PC-3 (cell line): ENCODE measurements around the gene STEAP1B. TPM values are rescaled to one million over a fixed set of nuclear protein-coding genes. Genes with fewer than 3 reads are reported as not detected.

Experiments used
- ATAC-seq: fragments of 200-7000 bp; cut with Tn5 transposase; 2 replicates; pipeline ENCODE4 v1.9.1; 2020; ENCODE audit warnings: mild to moderate bottlenecking, moderate library complexity
- BruUV-seq: library from RNA; stranded (reverse); fragments of 400-500 nt; replicated peaks from 2 replicates; lab custom pipeline; 2021; lab: Mats Ljungman, UMichigan
- CTCF ChIA-PET: fragments of 300-600 bp; sonication (Branson Sonifier 250); formaldehyde crosslinking; loops from one replicate; lab custom pipeline; 2022; ENCODE audit warnings: antibody characterized with exemption; lab: Charles Lee
- POLR2A ChIA-PET: fragments of 300-600 bp; sonication (Branson Sonifier 250); formaldehyde crosslinking; loops from one replicate; lab custom pipeline; 2022; ENCODE audit warnings: antibody characterized with exemption; ENCODE audit not compliant: unreplicated experiment; lab: Charles Lee
- DNase-seq: peaks from one replicate; pipeline ENCODE4 v3.0.0-alpha.2; 2015
- H2AFZ ChIP-seq: fragments of 300-600 bp; sonication (generic); 2 replicates; pipeline ENCODE4 v1.6.0; 2016; ENCODE audit warnings: antibody characterized with exemption, low read length
- H3F3A ChIP-seq: fragments of 300-600 bp; sonication (generic); one replicate; pipeline ENCODE4 v1.6.0; 2017; ENCODE audit warnings: antibody characterized with exemption, low read length, control low read depth, mild to moderate bottlenecking; ENCODE audit not compliant: unreplicated experiment
- H3K27ac ChIP-seq: fragments of 300-600 bp; sonication (generic); 2 replicates; pipeline ENCODE4 v1.5.1; 2016; ENCODE audit warnings: mild to moderate bottlenecking, low read length
- H3K27me3 ChIP-seq: fragments of 300-600 bp; sonication (generic); 2 replicates; pipeline ENCODE4 v1.6.1; 2016; ENCODE audit warnings: low read length, mixed read lengths
- H3K36me3 ChIP-seq: fragments of 300-600 bp; sonication (generic); 2 replicates; pipeline ENCODE4 v1.6.1; 2016; ENCODE audit warnings: low read depth, mixed run types, low read length, mixed read lengths
- H3K4me1 ChIP-seq: fragments of 300-600 bp; sonication (generic); 2 replicates; pipeline ENCODE4 v1.5.1; 2016; ENCODE audit warnings: low read length; ENCODE audit not compliant: insufficient read depth
- H3K4me2 ChIP-seq: fragments of 300-600 bp; sonication (generic); 2 replicates; pipeline ENCODE4 v1.6.0; 2016; ENCODE audit warnings: low read length
- H3K4me3 ChIP-seq: fragments of 300-600 bp; sonication (generic); 2 replicates; pipeline ENCODE4 v1.5.1; 2016; ENCODE audit warnings: mild to moderate bottlenecking, low read length, mixed read lengths
- H3K79me2 ChIP-seq: fragments of 300-600 bp; sonication (generic); 2 replicates; pipeline ENCODE4 v1.6.1; 2017; ENCODE audit warnings: low read length, mixed read lengths
- H3K9ac ChIP-seq: fragments of 300-600 bp; sonication (generic); 2 replicates; pipeline ENCODE4 v1.6.0; 2016; ENCODE audit warnings: mild to moderate bottlenecking, low read length
- H3K9me2 ChIP-seq: fragments of 300-600 bp; sonication (generic); replicated peaks from 2 replicates; pipeline ENCODE4 v1.6.1; 2016; ENCODE audit warnings: mixed run types, low read length, mixed read lengths
- H3K9me3 ChIP-seq: fragments of 300-600 bp; sonication (generic); 2 replicates; pipeline ENCODE4 v1.6.1; 2016; ENCODE audit warnings: low read length, mixed read lengths
- H4K20me1 ChIP-seq: fragments of 300-600 bp; sonication (generic); 2 replicates; pipeline ENCODE4 v1.6.1; 2016; ENCODE audit warnings: low read length, mixed read lengths
- EZH2 ChIP-seq: fragments of 300-600 bp; sonication (generic); IDR thresholded peaks from one replicate; pipeline ENCODE4 v1.6.1; 2017; ENCODE audit warnings: antibody characterized with exemption, mild to moderate bottlenecking, low read length; ENCODE audit not compliant: unreplicated experiment
- EZH2phosphoT487 ChIP-seq: fragments of 300-600 bp; sonication (generic); IDR thresholded peaks from 2 replicates; pipeline ENCODE4 v1.6.1; 2018; ENCODE audit warnings: mild to moderate bottlenecking, antibody characterized with exemption, low read length, borderline replicate concordance
- intact Hi-C: fragments of 100-400 bp; cut with micrococcal nuclease; formaldehyde crosslinking; loops from 2 replicates; pipeline ENCODE4 v1.9.0; 2023
- total RNA-seq: library from RNA; depleted of rRNA; stranded (reverse); fragments of >200 nt; gene quantifications from 2 replicates; pipeline ENCODE4 v1.2.3, GENCODE V29; 2014
- TF ChIP-seq, protein P1 (sequence below): fragments of 300-600 bp; sonication (generic); conservative IDR thresholded peaks from 2 replicates; pipeline ENCODE4 v1.5.1; 2017; ENCODE audit warnings: antibody characterized with exemption, low read depth, mild to moderate bottlenecking, low read length

Gene STEAP1B
- total RNA-seq, 1 experiment from 2014 or later = 0.47 TPM

DNA sequence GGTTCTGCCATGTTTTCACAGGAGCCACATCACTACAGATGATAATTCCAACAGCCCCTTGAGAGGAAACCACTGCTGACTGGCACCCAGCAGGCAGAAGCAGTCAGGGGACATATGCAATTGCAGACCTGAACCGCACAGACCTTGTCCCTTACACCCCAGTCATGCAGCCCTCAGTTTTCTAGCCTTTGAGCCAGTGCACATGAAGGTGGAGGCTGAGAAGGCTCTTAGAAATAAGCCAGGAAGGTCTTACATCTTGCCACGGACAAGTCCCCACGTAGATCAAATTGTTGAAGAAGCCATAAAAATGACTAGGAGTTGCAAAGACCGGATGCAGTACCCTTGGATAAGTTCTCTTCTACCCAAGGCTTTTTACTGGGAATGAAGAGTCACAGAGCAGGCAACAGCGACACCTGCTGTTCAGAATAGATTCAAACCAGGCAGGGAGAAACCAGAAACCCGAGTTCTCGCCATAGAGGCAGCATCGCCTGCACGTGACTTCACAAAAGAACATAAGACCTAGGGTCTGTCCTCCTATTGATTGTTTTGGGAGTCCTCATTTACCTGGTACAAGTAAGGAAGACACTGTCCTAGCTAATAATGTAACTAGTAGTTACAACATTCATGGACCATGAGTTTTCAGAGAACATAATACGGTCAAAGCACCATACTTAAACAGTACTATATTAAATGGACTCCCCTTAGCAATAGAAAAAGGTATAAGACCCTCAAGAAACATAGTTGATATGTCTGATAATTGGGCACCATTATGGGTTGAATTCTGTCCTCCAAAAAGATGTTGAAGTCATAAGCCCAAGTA, 11.1 kb downstream of the STEAP1B start:
- H3K36me3 ChIP-seq = no peaks in the 10 kb centered on the region
- H3K9me2 ChIP-seq = no peaks in the 10 kb centered on the region
- ATAC-seq (peak; percentile 81), DNase-seq (peak; percentile 86)
- no peak overlapping the region; the same call in 1 of the 2 replicates for H2AFZ ChIP-seq
- TF ChIP-seq, protein P1, sequence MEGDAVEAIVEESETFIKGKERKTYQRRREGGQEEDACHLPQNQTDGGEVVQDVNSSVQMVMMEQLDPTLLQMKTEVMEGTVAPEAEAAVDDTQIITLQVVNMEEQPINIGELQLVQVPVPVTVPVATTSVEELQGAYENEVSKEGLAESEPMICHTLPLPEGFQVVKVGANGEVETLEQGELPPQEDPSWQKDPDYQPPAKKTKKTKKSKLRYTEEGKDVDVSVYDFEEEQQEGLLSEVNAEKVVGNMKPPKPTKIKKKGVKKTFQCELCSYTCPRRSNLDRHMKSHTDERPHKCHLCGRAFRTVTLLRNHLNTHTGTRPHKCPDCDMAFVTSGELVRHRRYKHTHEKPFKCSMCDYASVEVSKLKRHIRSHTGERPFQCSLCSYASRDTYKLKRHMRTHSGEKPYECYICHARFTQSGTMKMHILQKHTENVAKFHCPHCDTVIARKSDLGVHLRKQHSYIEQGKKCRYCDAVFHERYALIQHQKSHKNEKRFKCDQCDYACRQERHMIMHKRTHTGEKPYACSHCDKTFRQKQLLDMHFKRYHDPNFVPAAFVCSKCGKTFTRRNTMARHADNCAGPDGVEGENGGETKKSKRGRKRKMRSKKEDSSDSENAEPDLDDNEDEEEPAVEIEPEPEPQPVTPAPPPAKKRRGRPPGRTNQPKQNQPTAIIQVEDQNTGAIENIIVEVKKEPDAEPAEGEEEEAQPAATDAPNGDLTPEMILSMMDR = peak; percentile 93
- no peak for TF ChIP-seq EZH2phosphoT487
- ChIA-PET CTCF (no interaction called here), POLR2A (no interaction called here)
- H3K79me2 ChIP-seq = no peaks in the 10 kb centered on the region
- H3K9me3 ChIP-seq = no peaks in the 10 kb centered on the region
- no peaks in the 10 kb centered on the region for H4K20me1 ChIP-seq
- no TSS peak for BruUV-seq
- intact Hi-C loops = loop anchor here (1.0 to 5.0 kb wide), 5 partner anchors 36 to 379 kb away; no protein-coding TSS in a partner anchor
- no peaks in the 10 kb centered on the region for H3F3A ChIP-seq
- peaks cover 15% of the 10 kb centered on the region for H3K4me1 ChIP-seq
- no peak overlapping the region for H3K4me3 ChIP-seq
- peak overlapping the region; percentile 15; the same call in 1 of the 2 replicates for H3K4me2 ChIP-seq
- H3K9ac ChIP-seq = no peak overlapping the region
- H3K27me3 ChIP-seq = no peaks in the 10 kb centered on the region
- H3K27ac ChIP-seq = no peak overlapping the region

- Histone ChIP-seq H3K9ac (no peak overlapping the region), H3K27me3 (no peaks in the 10 kb centered on the region), H3F3A (no peaks in the 10 kb centered on the region), H3K36me3 (no peaks in the 10 kb centered on the region), H3K4me2 (no peak overlapping the region), H3K9me3 (no peaks in the 10 kb centered on the region), H4K20me1 (no peaks in the 10 kb centered on the region), H3K27ac (no peak overlapping the region), H2AFZ (no peak overlapping the region; the same call in 1 of the 2 replicates), H3K4me1 (peaks cover 18% of the 10 kb centered on the region), H3K4me3 (no peak overlapping the region), H3K79me2 (no peaks in the 10 kb centered on the region), H3K9me2 (no peaks in the 10 kb centered on the region)
- intact Hi-C loops = loop anchor here (2.0 to 5.0 kb wide), 3 partner anchors 35 to 86 kb away; no protein-coding TSS in a partner anchor
- POLR2A ChIA-PET = no interaction called here
- BruUV-seq = no TSS peak
- ATAC-seq = no peak
- no peak for DNase-seq
- no peak for TF ChIP-seq EZH2
- CTCF ChIA-PET = no interaction called here
Measured at GRCh38 chr7:22487978-22488642, 11.9 kb downstream of the STEAP1B start.

- POLR2A ChIA-PET = no interaction called here
- H3K27ac ChIP-seq = no peak overlapping the region
- intact Hi-C loops = loop anchor here (5.0 kb wide), 1 partner anchor 84 kb away; no protein-coding TSS in a partner anchor
- CTCF ChIA-PET = interaction anchor here (0.6 kb wide), 1 partner anchor 377 kb away, joined by 4 read pairs; no protein-coding TSS in a partner anchor
- H3K9me2 ChIP-seq = no peaks in the 10 kb centered on the region
- BruUV-seq = no TSS peak
- H3K27me3 ChIP-seq = no peaks in the 10 kb centered on the region
- H3F3A ChIP-seq = no peaks in the 10 kb centered on the region
- no peak overlapping the region for H3K4me3 ChIP-seq
- H3K79me2 ChIP-seq = no peaks in the 10 kb centered on the region
- no peak overlapping the region for H3K4me2 ChIP-seq
- TF ChIP-seq, protein P1 = no peak
- TF ChIP-seq EZH2phosphoT487 (no peak), EZH2 (no peak)
- H3K9ac ChIP-seq = no peak overlapping the region
- no peaks in the 10 kb centered on the region for H4K20me1 ChIP-seq
- no peaks in the 10 kb centered on the region for H3K9me3 ChIP-seq
- peaks cover 18% of the 10 kb centered on the region for H3K4me1 ChIP-seq
- H3K36me3 ChIP-seq = no peaks in the 10 kb centered on the region
- ATAC-seq = no peak
- no peak for DNase-seq
- H2AFZ ChIP-seq = no peak overlapping the region
Measured at GRCh38 chr7:22486597-22486996, 13.4 kb downstream of the STEAP1B start.
